ENCODE measurements around the gene PHETA2. TPM values are rescaled to one million over a fixed set of nuclear protein-coding genes. Genes with fewer than 3 reads are reported as not detected.

PHETA2 gene
- total RNA-seq: 1 to 10 TPM; 2.4 to 3.8 TPM

- Mint-ChIP-seq H3K4me1 (ENCODE audit: low read depth) (peaks cover 49% of the 10 kb centered on the region), H3K27me3 (ENCODE audit: low read depth) (no peaks in the 10 kb centered on the region), H3K36me3 (ENCODE audit: insufficient read depth in 2 of 2) (peaks cover 0 to 1% of the 10 kb centered on the region in 2 donors), H3K27ac (peak within 1 kb of the TSS; percentile 13), H3K9me3 (no peaks in the 10 kb centered on the region), H3K4me3 (peak within 1 kb of the TSS; percentile 79 to 83)
- peak; percentile 69 to 76 for DNase-seq
- peak in 1 of 2 donors; percentile 8 for ATAC-seq (replicated peaks in 1 of 2)
These were observed at the start of gene PHETA2 for GRCh38 chr22:42074132-42074811. PHETA2 (plus strand) TSS chr22:42074248; CDS start chr22:42077294, 3,046 bp downstream.

DNA sequence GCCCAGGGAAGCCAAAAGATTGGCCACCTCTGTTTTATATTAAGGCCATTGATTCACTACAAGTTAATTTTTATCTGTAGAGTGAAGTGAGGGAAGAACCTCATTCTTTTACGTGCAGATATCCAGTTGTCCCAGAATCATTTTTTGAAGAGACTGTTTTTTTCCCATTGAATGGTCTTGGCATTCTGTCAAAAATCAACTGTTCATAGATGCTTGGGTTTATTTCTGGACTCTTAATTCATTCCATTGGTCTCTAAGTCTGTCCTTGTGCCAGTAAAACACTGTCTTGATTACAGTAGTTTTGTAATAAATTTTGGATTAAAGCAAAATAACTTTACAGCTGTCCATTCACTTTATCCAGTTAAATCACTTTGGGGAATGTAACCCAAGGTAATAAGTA is 48.6 kb upstream of the PHETA2 start:
- Mint-ChIP-seq H3K9me3 (no peaks in the 10 kb centered on the region), H3K27me3 (ENCODE audit: low read depth) (no peaks in the 10 kb centered on the region), H3K27ac (no peak overlapping the region), H3K4me1 (ENCODE audit: low read depth) (peaks cover 20% of the 10 kb centered on the region), H3K36me3 (ENCODE audit: insufficient read depth in 2 of 2) (no peaks in the 10 kb centered on the region), H3K4me3 (no peak overlapping the region)
- DNase-seq (no peak), ATAC-seq (replicated peaks in 1 of 2) (no peak)

DNA sequence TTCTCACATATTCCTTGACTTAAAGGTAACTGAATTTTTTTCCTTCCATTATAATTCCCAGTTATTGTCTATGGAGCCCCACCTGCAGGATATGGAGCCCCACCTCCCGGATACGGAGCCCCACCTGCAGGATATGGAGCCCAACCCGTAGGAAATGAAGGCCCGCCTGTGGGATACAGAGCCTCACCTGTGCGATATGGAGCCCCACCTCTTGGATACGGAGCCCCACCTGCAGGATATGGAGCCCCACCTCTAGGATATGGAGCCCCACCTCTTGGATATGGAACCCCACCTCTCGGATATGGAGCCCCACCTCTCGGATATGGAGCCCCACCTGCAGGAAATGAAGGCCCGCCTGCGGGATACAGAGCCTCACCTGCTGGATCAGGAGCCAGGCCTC is 47.3 kb upstream of the PHETA2 start:
- H3K9me3 Mint-ChIP-seq: no peaks in the 10 kb centered on the region
- peaks cover 32% of the 10 kb centered on the region for H3K4me1 Mint-ChIP-seq (ENCODE audit: low read depth)
- no peak for DNase-seq
- no peak overlapping the region for H3K27ac Mint-ChIP-seq
- H3K36me3 Mint-ChIP-seq (ENCODE audit: insufficient read depth in 2 of 2): no peaks in the 10 kb centered on the region
- H3K27me3 Mint-ChIP-seq (ENCODE audit: low read depth): no peaks in the 10 kb centered on the region
- H3K4me3 Mint-ChIP-seq: no peak overlapping the region
- ATAC-seq (replicated peaks in 1 of 2): no peak

DNA sequence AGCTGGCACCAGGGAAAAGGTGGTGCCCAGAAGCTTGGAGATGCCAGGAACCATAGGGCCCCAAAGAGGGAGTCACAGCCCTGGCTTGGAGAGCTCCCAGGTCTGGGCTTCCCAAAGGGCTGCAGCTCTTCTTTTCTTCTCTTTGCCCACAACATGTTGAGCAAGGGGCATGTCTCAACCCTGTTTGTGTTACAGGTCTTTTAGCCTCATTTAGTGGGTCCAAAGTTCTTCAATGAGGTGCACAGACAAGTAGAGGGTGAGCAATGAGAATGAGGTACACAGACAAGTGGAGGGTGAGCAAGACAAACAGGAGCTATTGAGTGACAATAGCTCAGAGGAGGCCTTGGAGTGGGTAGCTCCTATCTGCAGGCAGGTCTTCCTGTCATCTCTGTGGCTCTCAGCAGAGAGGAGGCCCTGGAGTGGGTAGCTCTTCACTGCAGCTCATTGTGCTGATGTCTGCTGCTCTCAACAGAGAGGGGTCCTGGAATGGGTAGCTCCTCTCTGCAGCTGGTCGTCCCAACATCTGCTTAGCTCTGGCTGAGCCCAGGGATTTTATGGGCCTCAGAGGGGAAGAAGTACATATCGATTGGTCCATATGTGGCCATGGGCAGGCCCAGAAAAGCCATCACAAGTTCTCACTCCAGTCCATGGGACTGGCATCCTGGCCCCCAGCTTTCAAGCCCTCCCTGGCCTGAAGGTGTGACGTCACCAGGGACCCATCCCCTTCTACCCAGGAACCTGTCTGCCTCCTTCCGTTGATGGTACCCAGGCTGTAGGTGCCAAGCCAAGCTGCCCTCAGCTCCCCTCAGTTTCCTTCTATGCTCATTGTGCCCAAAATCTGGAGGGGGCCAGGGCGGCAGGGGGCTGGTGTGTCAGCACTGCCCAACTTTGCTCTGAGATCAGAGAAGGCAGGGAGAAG is 40.5 kb upstream of the PHETA2 start:
- DNase-seq (peak in 1 of 2 donors; percentile 10), ATAC-seq (replicated peaks in 1 of 2) (no peak)
- peaks cover 4 to 9% of the 10 kb centered on the region in 2 donors for H3K9me3 Mint-ChIP-seq
- no peaks in the 10 kb centered on the region for H3K27me3 Mint-ChIP-seq (ENCODE audit: low read depth)
- no peak overlapping the region for H3K27ac Mint-ChIP-seq
- peaks cover 11 to 16% of the 10 kb centered on the region in 2 donors for H3K36me3 Mint-ChIP-seq (ENCODE audit: insufficient read depth in 2 of 2)
- H3K4me3 Mint-ChIP-seq: no peak overlapping the region
- peaks cover 26% of the 10 kb centered on the region for H3K4me1 Mint-ChIP-seq (ENCODE audit: low read depth)

DNA sequence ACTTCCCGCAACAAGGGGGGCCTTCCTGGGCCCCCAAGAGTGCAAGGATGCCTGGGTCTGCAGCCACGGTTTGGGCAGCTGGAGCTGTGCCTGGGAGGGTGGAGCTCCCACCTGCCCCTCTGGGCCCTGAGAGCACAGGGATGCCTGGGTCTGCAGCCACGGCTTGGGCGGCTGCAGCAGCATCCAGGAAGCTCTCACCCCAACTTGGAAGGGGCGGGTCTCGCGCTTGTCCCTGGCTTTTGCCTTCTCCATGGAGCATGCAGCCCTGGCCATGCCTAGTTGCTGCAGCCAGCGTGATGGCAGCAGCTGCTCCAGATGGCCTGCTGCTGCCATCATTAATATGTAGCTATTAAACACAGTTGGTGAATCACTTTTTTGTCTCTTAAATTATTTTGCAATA is 38.8 kb upstream of the PHETA2 start:
- no peaks in the 10 kb centered on the region for H3K27me3 Mint-ChIP-seq (ENCODE audit: low read depth)
- DNase-seq (no peak), ATAC-seq (replicated peaks in 1 of 2) (no peak)
- H3K9me3 Mint-ChIP-seq: peaks cover 4 to 9% of the 10 kb centered on the region in 2 donors
- no peak overlapping the region for H3K4me3 Mint-ChIP-seq
- H3K36me3 Mint-ChIP-seq (ENCODE audit: insufficient read depth in 2 of 2): peaks cover 11 to 16% of the 10 kb centered on the region in 2 donors
- H3K27ac Mint-ChIP-seq: no peak overlapping the region
- peaks cover 23% of the 10 kb centered on the region for H3K4me1 Mint-ChIP-seq (ENCODE audit: low read depth)

DNA sequence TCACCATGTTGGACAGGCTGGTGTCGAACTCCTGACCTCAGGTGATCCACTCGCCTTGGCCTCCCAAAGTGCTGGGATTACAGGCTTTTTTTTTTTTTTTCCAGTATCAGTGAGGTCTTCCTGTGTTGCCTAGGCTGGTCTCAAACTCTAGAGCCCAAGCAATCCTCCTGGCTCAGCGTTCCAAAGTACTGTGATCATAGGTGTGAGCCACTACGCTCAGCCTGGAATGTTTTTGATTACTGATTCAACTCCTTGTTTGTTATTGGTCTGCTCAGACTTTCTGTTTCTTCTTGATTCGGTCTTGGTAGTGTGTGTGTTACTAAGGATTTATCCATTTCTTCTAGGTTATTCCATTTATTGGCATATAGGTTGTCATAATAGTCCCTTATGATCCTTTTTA is 34.8 kb upstream of the PHETA2 start:
- Mint-ChIP-seq H3K36me3 (ENCODE audit: insufficient read depth in 2 of 2) (peaks cover 12 to 25% of the 10 kb centered on the region in 2 donors), H3K9me3 (peaks cover 6% of the 10 kb centered on the region in 2 donors), H3K27me3 (ENCODE audit: low read depth) (no peaks in the 10 kb centered on the region), H3K4me3 (no peak overlapping the region), H3K4me1 (ENCODE audit: low read depth) (no peaks in the 10 kb centered on the region), H3K27ac (no peak overlapping the region)
- no peak for ATAC-seq (replicated peaks in 1 of 2)
- DNase-seq: no peak

- DNase-seq: no peak
- no peak overlapping the region for H3K4me3 Mint-ChIP-seq
- peaks cover 5% of the 10 kb centered on the region in 2 donors for H3K9me3 Mint-ChIP-seq
- no peak overlapping the region for H3K27ac Mint-ChIP-seq
- no peaks in the 10 kb centered on the region for H3K4me1 Mint-ChIP-seq (ENCODE audit: low read depth)
- H3K27me3 Mint-ChIP-seq (ENCODE audit: low read depth): no peaks in the 10 kb centered on the region
- H3K36me3 Mint-ChIP-seq (ENCODE audit: insufficient read depth in 2 of 2): peaks cover 9 to 21% of the 10 kb centered on the region in 2 donors
- ATAC-seq (replicated peaks in 1 of 2): no peak
These were observed 32.3 kb upstream of the PHETA2 start for GRCh38 chr22:42041784-42042183.

- no peak overlapping the region for H3K27ac Mint-ChIP-seq
- H3K9me3 Mint-ChIP-seq: peaks cover 0 to under 1% of the 10 kb centered on the region in 2 donors
- no peak for DNase-seq
- H3K4me1 Mint-ChIP-seq (ENCODE audit: low read depth): no peaks in the 10 kb centered on the region
- ATAC-seq (replicated peaks in 1 of 2): no peak
- no peaks in the 10 kb centered on the region for H3K36me3 Mint-ChIP-seq (ENCODE audit: insufficient read depth in 2 of 2)
- no peaks in the 10 kb centered on the region for H3K27me3 Mint-ChIP-seq (ENCODE audit: low read depth)
- H3K4me3 Mint-ChIP-seq: no peak overlapping the region
These were observed 23.3 kb upstream of the PHETA2 start for GRCh38 chr22:42050641-42051180.

DNA sequence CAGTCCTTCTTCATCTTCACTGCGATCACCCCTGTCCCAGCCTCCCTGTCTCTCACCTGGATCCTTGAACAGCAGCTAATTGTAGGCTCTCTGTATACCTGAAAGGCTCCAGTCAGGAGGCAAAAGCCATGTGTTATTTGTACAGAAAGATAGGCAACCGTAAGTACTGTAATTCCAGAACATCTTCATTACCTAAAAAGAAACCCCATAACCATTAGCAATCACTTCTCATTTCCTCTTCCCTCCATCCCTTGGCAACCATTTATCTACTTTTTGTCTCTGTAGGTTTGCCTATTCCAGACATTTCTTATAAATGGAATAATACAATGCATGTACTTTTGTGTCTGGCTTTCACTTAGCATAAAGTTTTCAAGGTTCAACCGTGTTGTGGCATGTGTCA is 21.3 kb upstream of the PHETA2 start:
- peaks cover 6 to 11% of the 10 kb centered on the region in 2 donors for H3K9me3 Mint-ChIP-seq
- H3K4me1 Mint-ChIP-seq (ENCODE audit: low read depth): no peaks in the 10 kb centered on the region
- no peak overlapping the region for H3K27ac Mint-ChIP-seq
- no peaks in the 10 kb centered on the region for H3K27me3 Mint-ChIP-seq (ENCODE audit: low read depth)
- H3K36me3 Mint-ChIP-seq (ENCODE audit: insufficient read depth in 2 of 2): peaks cover 6 to 10% of the 10 kb centered on the region in 2 donors
- no peak overlapping the region for H3K4me3 Mint-ChIP-seq
- DNase-seq (no peak), ATAC-seq (replicated peaks in 1 of 2) (no peak)

DNA sequence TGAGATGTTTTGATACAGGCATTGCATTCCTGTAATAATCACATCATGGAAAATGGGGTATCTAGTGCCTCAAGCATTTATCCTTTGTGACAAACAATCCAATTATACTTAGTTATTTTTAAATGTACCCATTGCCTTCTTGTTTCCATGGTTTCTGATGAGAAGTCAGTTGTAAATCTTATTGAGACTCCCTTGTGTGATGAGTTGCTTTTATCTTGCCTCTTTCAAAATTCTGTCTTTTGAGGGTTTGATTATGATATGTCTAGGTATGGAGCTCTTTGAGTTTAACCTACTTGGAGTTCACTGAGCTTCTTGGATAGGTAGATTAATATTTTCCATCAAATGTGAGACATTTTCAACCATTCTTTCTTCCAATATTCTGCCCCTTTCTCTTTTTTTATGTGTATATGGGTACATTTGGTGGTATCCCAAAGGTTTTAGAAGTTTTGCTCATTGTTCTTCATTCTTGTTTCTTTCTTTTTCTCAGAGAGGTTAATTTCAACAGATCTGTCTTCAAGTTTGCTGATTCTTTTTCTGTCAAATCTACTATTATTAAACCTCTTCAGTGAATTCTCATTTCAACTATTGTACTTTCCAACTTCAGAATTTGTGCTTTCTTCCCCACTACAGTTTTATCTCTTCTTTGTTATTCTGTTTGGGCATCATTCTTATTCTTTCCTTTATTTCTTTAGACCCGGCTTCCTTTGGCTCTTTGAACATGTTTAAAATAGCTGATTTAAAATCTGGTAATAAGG is 17.1 kb upstream of the PHETA2 start:
- no peak overlapping the region for H3K4me3 Mint-ChIP-seq
- H3K27me3 Mint-ChIP-seq (ENCODE audit: low read depth): no peaks in the 10 kb centered on the region
- ATAC-seq (replicated peaks in 1 of 2) (no peak), DNase-seq (no peak)
- peaks cover 10 to 15% of the 10 kb centered on the region in 2 donors for H3K9me3 Mint-ChIP-seq
- no peaks in the 10 kb centered on the region for H3K4me1 Mint-ChIP-seq (ENCODE audit: low read depth)
- peaks cover 20 to 30% of the 10 kb centered on the region in 2 donors for H3K36me3 Mint-ChIP-seq (ENCODE audit: insufficient read depth in 2 of 2)
- H3K27ac Mint-ChIP-seq: no peak overlapping the region

DNA sequence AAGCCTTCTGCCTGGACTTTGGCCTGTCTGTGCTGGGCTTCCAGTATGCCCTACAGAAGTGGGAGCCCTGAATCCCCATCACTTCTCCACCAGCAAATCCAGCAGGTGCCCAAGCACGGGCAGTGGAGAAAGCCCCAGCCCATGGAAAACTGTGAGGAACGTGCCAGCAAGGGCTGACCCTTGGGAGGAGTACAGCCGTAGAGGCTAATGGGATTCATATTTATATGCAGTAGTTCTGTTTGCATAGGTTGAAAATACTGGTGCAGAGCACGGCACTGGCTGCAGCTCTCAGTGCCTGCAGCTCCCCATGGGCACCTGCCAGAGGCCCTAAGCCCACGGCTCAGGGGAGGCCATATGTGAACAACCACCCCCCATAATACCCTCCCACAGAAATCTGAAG is 13.6 kb upstream of the PHETA2 start:
- Mint-ChIP-seq H3K27me3 (ENCODE audit: low read depth) (no peaks in the 10 kb centered on the region), H3K36me3 (ENCODE audit: insufficient read depth in 2 of 2) (peaks cover 20 to 36% of the 10 kb centered on the region in 2 donors), H3K9me3 (peaks cover 10 to 15% of the 10 kb centered on the region in 2 donors), H3K27ac (no peak overlapping the region), H3K4me1 (ENCODE audit: low read depth) (no peaks in the 10 kb centered on the region), H3K4me3 (no peak overlapping the region)
- ATAC-seq (replicated peaks in 1 of 2): no peak
- DNase-seq: no peak

DNA sequence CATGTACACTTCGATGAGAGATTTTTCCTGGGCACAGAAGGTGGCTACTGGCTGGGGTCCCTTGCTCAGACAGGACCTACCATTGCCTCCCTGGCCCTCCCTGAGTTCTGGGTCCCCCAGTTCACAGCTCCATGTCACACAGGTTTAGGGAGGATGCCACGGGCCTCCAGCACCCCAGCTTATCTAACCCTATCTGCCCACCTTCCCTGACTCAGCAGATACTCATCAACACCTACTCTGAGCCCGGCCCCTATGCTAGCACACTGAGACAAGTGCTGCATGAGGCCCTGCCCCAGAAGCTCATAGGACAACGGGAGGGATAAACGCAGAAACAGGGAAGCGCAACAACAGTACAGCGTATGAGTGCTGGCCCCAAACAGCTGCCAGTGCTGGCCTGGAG is 13.0 kb upstream of the PHETA2 start:
- Mint-ChIP-seq H3K9me3 (peaks cover 10 to 12% of the 10 kb centered on the region in 2 donors), H3K27me3 (ENCODE audit: low read depth) (no peaks in the 10 kb centered on the region), H3K4me1 (ENCODE audit: low read depth) (no peaks in the 10 kb centered on the region), H3K27ac (no peak overlapping the region), H3K36me3 (ENCODE audit: insufficient read depth in 2 of 2) (peaks cover 20 to 34% of the 10 kb centered on the region in 2 donors), H3K4me3 (no peak overlapping the region)
- ATAC-seq (replicated peaks in 1 of 2) (no peak), DNase-seq (no peak)

All from activated T-cell treated with anti-CD3 and anti-CD28 coated beads, Interleukin-2, amount 50 U/mL, for 72 hours (primary cell).